ENCODE results near the gene IL2RA. TPM values are rescaled to one million over a fixed set of nuclear protein-coding genes. Genes with fewer than 3 reads are reported as not detected.

The IL2RA gene
- total and polyA plus RNA-seq, 2 experiments from 2014 or later: not detected

- no peak overlapping the region for H3K27ac ChIP-seq
- no peaks in the 10 kb centered on the region for H3K36me3 ChIP-seq
- TF ChIP-seq CTCF (IDR thresholded peaks at IDR 0.05; ENCODE audit: low read depth, low read length): no peak
- H3K4me1 ChIP-seq (ENCODE audit: low read depth): no peaks in the 10 kb centered on the region
- no peak overlapping the region for H3K4me3 ChIP-seq
- no peak for DNase-seq (ENCODE audit: low read depth in 1 of 2, low spot score in 1 of 2)
- no peaks in the 10 kb centered on the region for H3K9me3 ChIP-seq (ENCODE audit: low read depth)
- H3K27me3 ChIP-seq: no peaks in the 10 kb centered on the region
Observed at GRCh38 chr10:5999440-6000165, 62.6 kb downstream of the IL2RA start.

- TF ChIP-seq CTCF (IDR thresholded peaks at IDR 0.05; ENCODE audit: low read depth, low read length): no peak
- Histone ChIP-seq H3K27me3 (no peaks in the 10 kb centered on the region), H3K36me3 (no peaks in the 10 kb centered on the region), H3K27ac (no peak overlapping the region), H3K4me3 (no peak overlapping the region), H3K4me1 (ENCODE audit: low read depth) (no peaks in the 10 kb centered on the region), H3K9me3 (ENCODE audit: low read depth) (no peaks in the 10 kb centered on the region)
- DNase-seq (ENCODE audit: low read depth in 1 of 2, low spot score in 1 of 2): no peak
Observed at GRCh38 chr10:5996696-5997095, 65.5 kb downstream of the IL2RA start.

- no peaks in the 10 kb centered on the region for H3K36me3 ChIP-seq
- no peak overlapping the region for H3K4me3 ChIP-seq
- no peak for DNase-seq (ENCODE audit: low read depth in 1 of 2, low spot score in 1 of 2)
- no peak for TF ChIP-seq CTCF (IDR thresholded peaks at IDR 0.05; ENCODE audit: low read depth, low read length)
- H3K27me3 ChIP-seq: no peaks in the 10 kb centered on the region
- H3K27ac ChIP-seq: no peak overlapping the region
- H3K9me3 ChIP-seq (ENCODE audit: low read depth): no peaks in the 10 kb centered on the region
- no peaks in the 10 kb centered on the region for H3K4me1 ChIP-seq (ENCODE audit: low read depth)
Observed at GRCh38 chr10:5992398-5992797, 69.8 kb downstream of the IL2RA start.

- Histone ChIP-seq H3K9me3 (ENCODE audit: low read depth) (no peaks in the 10 kb centered on the region), H3K27me3 (no peaks in the 10 kb centered on the region), H3K4me3 (no peak overlapping the region), H3K27ac (no peak overlapping the region), H3K4me1 (ENCODE audit: low read depth) (no peaks in the 10 kb centered on the region), H3K36me3 (no peaks in the 10 kb centered on the region)
- no peak for DNase-seq (ENCODE audit: low read depth in 1 of 2, low spot score in 1 of 2)
- no peak for TF ChIP-seq CTCF (IDR thresholded peaks at IDR 0.05; ENCODE audit: low read depth, low read length)
Observed at GRCh38 chr10:5991708-5992107, 70.5 kb downstream of the IL2RA start.

- no peaks in the 10 kb centered on the region for H3K9me3 ChIP-seq (ENCODE audit: low read depth)
- H3K4me3 ChIP-seq: no peak overlapping the region
- H3K36me3 ChIP-seq: no peaks in the 10 kb centered on the region
- H3K4me1 ChIP-seq (ENCODE audit: low read depth): no peaks in the 10 kb centered on the region
- no peaks in the 10 kb centered on the region for H3K27me3 ChIP-seq
- DNase-seq (ENCODE audit: low read depth in 1 of 2, low spot score in 1 of 2): no peak
- no peak for TF ChIP-seq CTCF (IDR thresholded peaks at IDR 0.05; ENCODE audit: low read depth, low read length)
- no peak overlapping the region for H3K27ac ChIP-seq
Observed at GRCh38 chr10:5989756-5990155, 72.4 kb downstream of the IL2RA start.
